HG03045 (cell line): ENCODE results near the gene CACNA1H.

Experiments used
- ATAC-seq: cut with Tn5 transposase; IDR thresholded peaks from one replicate; pipeline ENCODE4 v1.9.1; 2021; ENCODE audit warnings: mild to moderate bottlenecking, moderate library complexity; ENCODE audit not compliant: unreplicated experiment

CACNA1H gene

DNA sequence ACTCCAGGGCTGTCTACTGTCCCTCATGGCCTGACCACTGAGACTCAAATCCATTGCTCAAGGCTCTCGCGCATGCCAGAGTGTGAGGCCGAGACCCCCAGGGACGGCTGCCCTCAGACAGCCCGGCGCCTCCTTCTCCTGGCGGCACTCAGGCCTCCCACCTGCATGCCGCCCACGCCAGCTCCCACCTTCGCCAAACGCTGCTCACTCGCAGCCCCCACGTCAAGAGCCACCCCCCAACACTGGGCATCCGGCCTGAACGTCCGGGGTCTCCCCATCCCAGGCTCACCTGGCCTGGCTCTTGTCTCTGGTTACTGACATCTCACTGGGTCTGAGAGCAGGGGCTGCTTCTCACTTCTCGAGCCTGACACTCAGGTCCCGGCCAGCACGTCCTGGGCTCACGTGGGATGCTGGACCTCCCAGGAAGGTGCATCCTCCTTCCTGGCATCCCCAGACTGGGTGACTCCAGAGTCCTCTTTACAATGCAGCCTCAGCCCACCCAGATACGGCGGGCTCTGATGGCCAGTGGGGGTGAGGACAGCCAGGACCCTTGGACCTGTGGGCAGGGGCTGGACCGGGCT, 12.2 kb upstream of the CACNA1H start:
- no peak for ATAC-seq

DNA sequence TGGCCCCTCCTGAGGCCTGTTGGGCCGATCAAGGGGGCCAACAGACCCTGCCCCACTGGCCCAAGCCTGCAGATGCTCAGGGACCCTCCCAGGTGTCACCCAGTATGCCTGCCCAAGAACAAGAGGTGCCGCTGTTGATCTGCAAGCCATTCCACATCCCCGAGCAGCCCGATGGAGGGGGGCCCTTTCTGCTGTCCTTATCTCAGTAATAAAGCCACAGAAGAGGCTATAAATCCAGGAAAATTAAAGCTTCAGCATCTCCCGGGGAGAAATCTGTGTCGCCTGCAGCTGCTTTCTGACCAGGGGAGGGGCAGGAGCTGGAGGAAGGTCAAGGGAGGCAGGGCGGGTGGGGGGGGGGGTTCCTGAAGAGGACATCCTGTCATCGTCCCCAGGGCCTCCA, 11.7 kb upstream of the CACNA1H start:
- ATAC-seq, result no peak

DNA sequence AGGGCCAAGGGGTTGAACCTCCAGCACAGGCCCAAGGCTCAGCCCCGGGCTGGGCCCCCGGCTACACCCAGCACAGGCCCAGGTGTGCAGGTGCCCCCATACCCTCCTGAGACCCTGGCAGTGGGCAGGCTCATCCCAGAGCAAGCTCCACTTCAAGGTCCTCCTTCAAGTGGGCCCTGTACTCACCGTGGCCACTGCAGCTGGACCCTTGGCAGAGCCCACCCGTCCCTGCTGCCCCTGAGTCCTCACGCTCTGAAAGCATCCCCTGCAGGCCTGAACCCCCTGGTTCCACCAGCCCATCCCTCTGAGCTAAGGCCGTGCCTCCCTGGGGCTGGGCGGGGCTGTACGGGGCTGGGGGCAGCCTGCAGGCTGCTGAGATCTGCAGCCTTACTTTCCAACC, 11.2 kb upstream of the CACNA1H start:
- ATAC-seq, result no peak

DNA sequence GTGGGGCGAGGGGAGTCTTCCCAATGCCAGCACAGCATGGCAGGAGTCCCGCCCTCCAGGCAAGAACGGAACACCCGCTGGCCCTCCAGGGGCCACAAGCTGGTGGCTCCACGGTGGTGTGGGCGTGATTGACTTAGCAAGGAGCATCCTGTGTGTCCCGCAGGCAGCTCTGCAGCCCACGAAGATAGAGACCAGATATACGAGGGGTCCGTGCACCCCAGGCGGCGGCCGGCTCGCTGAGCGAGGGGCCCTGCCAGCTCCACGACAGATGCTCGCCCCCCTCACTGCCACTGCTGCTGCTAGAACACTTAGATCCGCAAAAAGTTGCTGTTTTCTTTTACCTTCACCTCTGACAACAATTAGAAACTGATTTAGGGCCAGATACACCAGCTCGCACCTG, 10.0 kb upstream of the CACNA1H start:
- no peak for ATAC-seq

DNA sequence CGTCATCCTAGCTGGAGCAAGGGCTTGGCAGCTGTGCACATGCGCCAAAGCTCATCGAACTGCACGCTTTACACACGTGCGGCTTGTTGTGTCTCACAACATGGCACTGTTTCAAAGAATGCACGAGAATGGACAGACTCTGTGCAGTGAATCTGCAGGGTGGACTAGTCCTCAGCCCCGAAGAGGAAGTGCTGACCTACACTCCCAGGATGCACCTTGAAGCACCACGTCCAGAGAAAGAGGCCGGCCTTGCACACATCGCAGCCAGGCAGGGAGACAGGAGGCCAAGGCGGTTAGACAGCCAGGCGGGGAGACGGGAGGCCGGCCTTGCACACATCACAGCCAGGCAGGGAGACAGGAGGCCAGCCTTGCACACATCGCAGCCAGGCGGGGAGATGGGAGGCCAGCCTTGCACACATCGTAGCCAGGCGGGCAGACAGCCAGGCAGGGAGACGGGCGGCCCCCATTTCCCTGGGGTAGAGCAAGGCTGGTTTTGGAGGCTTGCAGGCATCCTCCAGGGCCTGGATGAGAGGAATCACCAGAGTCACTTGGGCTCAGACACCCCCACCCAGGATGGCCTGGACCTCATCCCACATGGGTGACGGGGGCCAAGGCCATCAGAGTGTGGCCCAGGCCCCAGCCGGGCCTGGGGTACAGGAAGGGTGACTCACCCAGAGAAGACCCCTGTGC, 9.0 kb upstream of the CACNA1H start:
- no peak for ATAC-seq

DNA sequence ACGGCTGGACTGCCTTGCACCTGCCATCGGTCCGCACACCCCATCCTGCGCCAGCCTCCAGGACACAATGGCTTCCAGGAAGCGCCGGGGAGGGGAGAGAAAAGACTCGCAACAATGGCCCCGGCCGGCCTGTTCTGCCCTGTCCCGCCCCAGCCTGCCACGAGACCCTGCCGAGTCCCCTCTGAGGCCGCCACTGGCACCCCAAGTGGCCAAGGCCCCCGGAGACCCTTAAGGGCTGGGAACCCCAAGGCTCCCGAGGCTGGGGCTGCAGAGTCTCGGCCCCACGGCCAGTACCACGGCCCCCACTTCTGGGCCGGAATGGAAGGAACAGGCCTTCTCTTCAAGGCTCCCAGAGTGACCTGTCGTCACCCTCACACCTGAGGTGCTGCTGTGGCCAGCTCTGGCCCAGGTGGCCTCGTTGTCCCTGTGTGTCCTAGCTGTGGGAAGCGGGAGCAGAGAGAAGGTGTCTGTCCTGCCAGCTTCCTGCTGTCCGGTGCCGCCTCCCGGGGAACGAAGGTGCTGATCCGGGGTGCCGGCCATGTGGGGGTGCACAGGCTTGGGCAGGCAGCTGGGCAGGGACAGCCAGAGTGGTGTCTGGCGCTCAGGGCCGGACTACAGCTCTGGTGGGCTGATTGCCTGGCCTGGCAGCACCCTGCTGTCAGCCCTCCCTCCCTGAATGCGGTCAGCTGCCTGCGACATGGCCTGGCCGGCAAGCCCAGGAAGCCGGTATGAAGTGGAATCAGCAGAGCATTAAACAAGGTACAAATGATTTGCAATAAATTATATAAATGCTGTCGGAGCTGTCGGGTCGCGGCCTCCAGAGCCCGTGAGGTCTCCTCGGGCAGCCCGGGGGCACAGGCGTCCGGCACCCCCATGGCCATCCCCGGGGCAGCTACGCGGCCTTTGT, 8.2 kb upstream of the CACNA1H start:
- no peak for ATAC-seq

DNA sequence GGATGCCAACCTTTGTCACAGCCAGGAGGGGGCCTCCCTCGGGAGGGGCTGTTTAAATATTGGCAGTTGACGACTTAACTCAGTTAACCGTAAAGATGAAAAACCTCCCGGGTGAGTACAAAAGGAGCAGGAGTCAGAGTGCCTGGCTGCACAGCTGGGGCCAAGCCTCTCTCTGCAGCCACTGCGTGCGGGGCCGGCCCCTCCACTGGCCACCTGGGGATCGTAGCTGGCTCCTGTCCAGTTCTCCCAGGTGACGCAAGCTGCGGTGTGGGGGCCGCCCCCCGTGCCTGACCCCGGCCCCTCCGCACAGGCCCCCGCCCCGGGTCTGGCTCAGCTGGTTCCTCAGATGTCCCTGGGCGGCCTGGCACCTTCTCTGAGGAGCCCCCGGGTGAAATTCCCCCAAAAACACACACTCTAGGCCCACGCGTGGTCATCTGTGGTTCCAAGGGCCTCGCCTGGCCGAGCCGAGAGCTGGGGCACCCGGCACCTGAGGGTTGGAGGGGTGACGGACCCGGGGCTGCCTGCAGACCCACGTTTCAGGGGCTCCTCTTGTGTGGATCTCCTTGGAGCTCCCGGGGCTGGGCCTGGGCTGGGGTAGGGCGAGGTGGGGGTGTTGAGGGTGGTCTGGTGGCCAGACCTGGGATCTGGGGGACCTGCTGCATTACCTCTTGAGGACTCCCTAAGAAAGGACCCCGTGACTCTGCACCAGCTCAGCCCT, 7.4 kb upstream of the CACNA1H start:
- no peak for ATAC-seq

DNA sequence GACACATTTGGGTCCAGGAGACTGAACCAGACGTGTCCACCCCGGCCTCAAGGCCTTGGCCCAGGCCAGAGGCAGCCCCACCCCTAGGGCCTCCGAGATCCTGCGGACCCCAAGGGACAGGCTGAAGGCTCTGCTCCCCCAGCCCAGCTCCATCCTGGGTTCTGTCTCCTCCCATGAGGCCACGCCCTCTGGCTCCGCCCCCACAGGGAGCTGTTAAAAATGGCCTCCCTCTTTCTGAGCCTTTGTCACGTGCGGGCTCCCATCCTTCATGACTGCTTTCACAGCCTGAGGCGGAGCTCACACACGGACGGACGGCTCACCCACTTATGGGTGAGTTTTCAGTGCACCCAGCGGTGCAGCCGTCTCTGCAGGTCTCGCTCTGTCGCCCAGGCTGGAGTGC, 6.5 kb upstream of the CACNA1H start:
- ATAC-seq, result no peak

DNA sequence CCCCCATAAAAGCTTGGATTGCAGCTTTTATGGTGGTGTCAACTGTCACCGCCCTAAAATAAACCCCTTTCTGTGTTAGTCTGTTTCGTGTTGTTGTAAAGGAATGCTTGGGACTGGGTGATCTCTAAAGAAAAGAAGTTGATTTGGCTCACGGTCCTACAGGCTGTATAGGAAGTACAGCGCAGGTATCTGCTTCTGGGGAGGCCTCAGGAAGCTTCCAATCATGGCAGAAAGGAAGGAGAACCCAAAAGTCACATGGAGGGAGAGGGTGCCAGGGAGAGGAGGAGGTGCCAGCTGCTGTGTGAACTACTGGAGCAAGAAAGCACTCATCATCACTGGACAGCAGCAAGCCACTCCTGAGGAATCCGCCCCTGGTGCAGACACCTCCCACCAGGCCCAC, 5.9 kb upstream of the CACNA1H start:
- no peak for ATAC-seq

DNA sequence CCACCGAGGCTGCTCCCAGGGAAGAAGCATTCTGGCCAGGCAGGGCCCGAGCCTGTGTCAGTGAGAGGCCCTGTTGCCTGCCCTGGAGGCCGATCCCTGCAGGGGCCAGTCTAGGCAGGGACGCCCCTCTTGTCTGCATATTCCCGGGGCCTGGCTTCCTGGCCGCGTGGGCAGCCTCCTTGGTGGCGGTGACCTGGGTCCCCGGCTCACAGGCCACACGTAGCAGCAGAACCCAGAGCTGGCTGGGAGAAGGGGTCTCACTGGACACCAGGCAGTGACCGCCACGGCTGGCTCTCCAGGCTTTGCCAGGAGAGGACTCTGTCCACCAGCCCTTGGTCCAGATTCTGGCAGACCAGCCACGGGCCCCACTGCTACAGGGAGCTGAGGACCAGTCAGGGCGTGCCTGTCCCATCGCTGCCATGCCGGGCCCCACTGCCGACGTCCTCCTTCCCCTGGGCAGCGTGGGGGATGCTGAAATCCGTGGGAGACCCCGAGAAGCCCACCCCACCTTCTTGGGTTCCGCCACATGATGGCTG, 3.7 kb upstream of the CACNA1H start:
- no peak for ATAC-seq

DNA sequence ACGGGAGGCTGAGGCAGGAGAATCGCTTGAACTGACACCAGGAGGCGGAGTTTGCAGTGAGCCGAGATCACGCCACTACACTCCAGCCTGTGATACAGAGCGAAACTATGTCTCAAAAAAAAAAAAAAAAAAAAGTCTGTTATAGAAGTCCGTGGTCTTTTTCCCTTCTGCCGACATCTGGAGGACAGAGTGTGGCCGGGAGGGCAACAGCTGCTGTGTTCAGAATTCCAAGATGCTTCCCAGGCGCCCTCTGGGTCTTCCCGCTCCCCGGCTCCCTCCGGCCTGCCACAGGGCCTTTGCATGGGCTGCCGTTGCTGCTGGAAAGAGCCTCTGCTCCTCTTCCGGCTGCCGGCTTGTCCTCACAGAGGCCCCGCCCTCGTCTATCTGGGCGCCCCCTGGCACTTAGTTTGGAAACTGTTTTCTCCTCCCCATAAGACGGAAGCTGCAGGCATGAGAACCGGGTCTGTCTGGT, 2.4 kb upstream of the CACNA1H start:
- no peak for ATAC-seq

DNA sequence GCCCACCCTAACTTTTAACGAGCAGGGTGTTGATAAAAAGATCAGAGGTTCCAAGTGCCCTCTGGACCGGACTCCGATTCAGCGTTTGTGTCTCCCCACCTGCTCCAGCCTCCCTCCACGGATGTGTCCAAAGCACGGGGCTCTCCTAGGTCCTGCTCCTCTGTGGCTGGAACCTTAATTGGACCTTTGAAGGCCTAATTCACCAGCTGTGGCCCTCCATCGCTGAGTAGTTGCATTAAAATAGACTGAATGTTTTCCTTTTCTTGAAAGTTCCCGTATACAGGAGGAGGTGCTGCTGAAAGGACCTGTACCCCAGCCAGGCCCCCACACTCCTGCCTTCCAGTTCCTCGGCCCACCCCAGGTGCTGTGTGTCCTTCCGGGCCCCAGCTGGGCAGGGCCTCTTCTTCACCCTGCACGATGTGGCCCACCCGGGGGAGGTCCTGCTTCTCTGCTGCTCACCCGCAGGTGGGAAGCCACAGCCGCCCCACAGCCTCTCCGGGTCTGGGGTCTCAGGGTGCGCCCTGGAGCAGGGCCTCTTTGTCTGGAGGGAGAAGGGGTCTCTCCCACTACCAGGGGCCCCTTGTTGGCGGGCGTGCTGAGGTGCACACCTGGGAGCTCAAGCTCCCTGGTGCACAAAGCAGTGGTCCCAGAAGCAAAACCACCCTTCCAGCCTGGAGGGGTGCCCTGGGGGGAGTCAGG, 1.3 kb upstream of the CACNA1H start:
- no peak for ATAC-seq

DNA sequence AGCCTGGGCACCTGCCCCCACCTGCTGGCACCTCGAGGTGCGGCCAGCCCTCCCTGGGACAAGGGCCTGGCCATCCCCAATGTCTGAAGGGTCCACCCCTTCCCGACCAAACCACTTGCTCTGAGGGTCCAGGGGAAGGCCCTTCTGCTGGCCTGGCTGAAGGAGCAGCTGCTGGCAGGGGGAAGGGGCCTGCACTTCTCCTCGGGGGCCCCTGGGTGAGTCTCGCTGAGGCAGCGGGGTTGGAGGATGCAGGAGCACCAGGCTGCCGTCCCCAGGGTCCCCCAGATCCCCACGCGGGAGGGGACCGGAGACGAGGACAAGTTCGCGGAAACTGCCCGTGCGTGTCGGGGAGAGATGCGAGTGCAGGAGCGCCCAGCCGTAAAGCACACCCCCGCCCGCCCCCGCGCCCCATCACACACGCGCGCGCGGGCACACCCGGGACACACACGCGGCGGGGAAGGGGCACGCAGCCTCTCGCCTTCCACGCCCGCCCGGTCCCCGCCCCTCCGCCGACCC, 725 bp upstream of the CACNA1H start:
- no peak for ATAC-seq

DNA sequence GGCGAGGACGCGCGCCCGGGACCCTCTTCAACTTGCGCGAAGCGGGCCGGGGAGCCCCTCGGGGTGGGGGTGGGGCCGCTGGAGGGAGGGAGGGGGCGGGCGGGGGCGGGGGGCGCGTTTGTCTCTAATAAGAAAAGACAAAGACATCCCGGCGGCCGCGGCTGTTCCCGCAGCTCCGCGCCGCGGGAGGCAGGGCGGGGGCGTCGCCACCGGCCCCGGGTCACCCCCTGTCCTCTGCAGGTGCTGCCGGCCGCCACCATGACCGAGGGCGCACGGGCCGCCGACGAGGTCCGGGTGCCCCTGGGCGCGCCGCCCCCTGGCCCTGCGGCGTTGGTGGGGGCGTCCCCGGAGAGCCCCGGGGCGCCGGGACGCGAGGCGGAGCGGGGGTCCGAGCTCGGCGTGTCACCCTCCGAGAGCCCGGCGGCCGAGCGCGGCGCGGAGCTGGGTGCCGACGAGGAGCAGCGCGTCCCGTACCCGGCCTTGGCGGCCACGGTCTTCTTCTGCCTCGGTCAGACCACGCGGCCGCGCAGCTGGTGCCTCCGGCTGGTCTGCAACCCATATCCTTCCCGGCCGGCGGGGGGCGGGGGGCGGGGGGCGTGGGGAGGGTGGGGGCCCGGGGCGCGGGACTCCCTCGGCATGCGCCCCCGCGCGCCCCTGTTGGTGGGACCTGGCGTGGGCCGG, 714 bp downstream of the CACNA1H start:
- ATAC-seq, result no peak

DNA sequence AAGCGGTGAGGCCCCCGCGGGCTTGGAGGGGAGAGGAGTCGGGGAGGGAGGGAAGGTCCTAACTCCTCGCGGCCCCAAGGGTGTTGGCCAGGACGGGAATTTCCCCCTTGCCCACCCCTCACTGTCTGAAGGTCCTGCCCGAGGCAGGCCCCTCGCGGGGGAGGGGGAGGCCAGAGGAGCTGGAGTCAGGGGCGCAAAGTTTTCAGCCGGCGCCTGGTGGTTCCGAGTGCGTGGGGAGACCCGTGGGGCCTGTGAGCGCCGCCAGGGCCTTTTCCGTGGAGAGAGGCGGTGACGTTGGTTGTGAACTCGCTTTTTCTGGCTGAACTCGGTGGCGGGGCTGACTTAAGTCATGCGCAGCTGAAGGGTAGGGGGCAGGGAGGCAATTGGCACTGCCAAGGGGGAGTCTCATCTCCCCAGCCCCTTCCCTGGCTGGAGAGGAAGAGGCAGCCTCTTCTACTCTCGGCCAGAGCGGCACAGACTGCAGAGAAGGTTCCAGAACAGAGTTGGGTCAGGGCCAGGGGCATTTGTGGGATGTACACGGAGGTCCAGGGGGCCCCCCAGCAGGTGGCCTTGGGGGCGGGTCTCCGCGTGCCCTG, 1.5 kb downstream of the CACNA1H start:
- no peak for ATAC-seq

DNA sequence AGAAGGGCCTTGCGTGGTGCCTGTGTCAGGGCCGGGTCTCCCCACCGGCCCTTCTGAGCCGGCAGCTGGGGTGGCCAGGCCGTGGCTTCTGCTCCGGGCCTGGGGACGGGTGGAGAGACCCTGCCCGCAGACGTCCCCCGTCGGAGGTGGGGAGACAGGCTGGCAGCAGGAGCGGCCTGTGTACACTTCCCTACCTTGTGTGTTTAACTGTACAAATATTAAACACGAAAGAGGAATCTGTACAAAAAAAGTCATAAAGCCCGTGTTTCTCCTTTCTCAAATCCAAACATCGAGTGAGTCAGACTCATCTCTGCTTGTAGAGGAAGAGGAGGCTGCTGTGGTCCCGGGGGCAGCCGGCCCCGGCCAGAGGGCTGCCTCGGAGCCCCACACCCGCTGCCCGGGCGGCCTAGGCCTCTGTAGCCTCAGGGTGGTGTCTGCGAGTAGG, 2.0 kb downstream of the CACNA1H start:
- ATAC-seq, result no peak

DNA sequence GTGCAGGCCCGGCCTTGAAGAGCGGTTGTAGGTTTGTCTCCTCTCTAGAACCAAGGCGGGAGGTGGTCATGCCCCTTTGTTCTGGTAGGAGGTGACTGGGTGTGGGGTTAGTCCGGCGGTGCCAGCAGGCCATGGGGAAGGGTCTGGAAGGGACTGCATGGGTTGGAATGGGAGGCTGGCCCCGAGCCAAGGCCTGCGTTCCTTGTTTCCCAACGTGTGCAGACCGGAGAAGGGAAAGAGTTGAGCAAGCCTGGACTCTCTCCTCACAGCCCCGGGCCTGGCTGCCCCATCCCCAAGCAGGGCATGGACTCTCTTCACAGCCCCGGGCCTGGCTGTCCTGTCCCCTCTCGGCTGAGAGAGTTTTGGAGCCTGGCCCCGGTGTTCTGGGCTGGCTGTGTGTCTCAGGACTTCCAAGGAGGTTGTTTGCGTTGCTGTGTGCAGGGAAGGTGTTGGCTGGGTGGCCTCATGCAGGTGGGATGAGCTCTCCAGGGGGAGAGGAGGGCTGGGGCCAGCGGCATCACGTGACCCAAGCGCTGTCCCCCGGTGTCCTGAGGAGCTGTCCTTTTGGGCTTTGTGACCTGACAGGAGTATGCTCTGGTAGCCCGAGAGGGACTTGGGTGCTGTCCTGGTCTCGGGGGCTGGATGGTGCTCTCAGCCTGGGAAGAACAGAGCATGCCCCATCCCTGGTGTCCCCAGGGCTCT, 2.6 kb downstream of the CACNA1H start:
- ATAC-seq, result no peak
